Coronary artery (tissue), 2 donors: ENCODE results near the gene ANTXRL.
"Not testable (repeated sequence)": the region's sequence is repeated elsewhere in the genome, so short reads cannot be mapped to it uniquely, and the experiment has no call there.

Source experiments
- DNase-seq: peaks from one replicate; pipeline ENCODE4 v3.0.0-alpha.2; 2017; ENCODE audit warnings: low spot score
- H3K27ac ChIP-seq, 2 donors: fragments of 200-600 bp; sonication (generic); one replicate each; pipeline ENCODE4 v1.5.1; 2016 to 2019
- H3K4me3 ChIP-seq: fragments of 200-600 bp; sonication (generic); 2 replicates; pipeline ENCODE4 v1.5.1; 2016; ENCODE audit warnings: mild to moderate bottlenecking, moderate library complexity
- CTCF ChIP-seq: fragments of 200-600 bp; sonication (generic); IDR thresholded peaks from one replicate; pipeline ENCODE4 v1.5.1; 2019; ENCODE audit warnings: antibody characterized with exemption

ANTXRL gene

GRCh38 chr10:46267132-46267985 lies 19.4 kb upstream of the ANTXRL start:
- H3K27ac ChIP-seq, result no peak overlapping the region
- no peak overlapping the region for H3K4me3 ChIP-seq
- no peak for DNase-seq

GRCh38 chr10:46268076-46268881 lies 18.5 kb upstream of the ANTXRL start:
- no peak for TF ChIP-seq CTCF
- no peak overlapping the region for H3K27ac ChIP-seq
- DNase-seq, result peak; percentile 46
- no peak overlapping the region for H3K4me3 ChIP-seq

More at GRCh38 chr10:46267132-46267985, 19.4 kb upstream of the ANTXRL start:
- no peak for TF ChIP-seq CTCF

- H3K27ac ChIP-seq, DNase-seq, H3K4me3 ChIP-seq: not testable (repeated sequence)
These were observed 17.2 kb upstream of the ANTXRL start for GRCh38 chr10:46269554-46270053.

GRCh38 chr10:46270086-46270811 lies 16.5 kb upstream of the ANTXRL start:
- TF ChIP-seq CTCF, result no peak
- no peak overlapping the region for H3K4me3 ChIP-seq
- peak; percentile 28 for DNase-seq
- no peak overlapping the region for H3K27ac ChIP-seq

- H3K27ac ChIP-seq, H3K4me3 ChIP-seq: not testable (repeated sequence)
- DNase-seq, result peak; percentile 49
These were observed 15.8 kb upstream of the ANTXRL start for GRCh38 chr10:46270963-46271530.

- H3K4me3 ChIP-seq, H3K27ac ChIP-seq: not testable (repeated sequence)
- peak; percentile 47 for DNase-seq
These were observed 14.8 kb upstream of the ANTXRL start for GRCh38 chr10:46271795-46272499.

- peak; percentile 58 for DNase-seq
- H3K27ac ChIP-seq, result no peak overlapping the region
- H3K4me3 ChIP-seq, result no peak overlapping the region
- no peak for TF ChIP-seq CTCF
These were observed 13.9 kb upstream of the ANTXRL start for GRCh38 chr10:46272863-46273415.
